Medulla oblongata (tissue), 1 donor: ENCODE measurements around the gene FKTN.
"Not testable (repeated sequence)": the region's sequence is repeated elsewhere in the genome, so short reads cannot be mapped to it uniquely, and the experiment has no call there.

ENCODE experiments used
- DNase-seq: peaks from one replicate; pipeline ENCODE4 v3.0.0-alpha.2; 2015; ENCODE audit errors: extremely low spot score

The FKTN gene

DNA sequence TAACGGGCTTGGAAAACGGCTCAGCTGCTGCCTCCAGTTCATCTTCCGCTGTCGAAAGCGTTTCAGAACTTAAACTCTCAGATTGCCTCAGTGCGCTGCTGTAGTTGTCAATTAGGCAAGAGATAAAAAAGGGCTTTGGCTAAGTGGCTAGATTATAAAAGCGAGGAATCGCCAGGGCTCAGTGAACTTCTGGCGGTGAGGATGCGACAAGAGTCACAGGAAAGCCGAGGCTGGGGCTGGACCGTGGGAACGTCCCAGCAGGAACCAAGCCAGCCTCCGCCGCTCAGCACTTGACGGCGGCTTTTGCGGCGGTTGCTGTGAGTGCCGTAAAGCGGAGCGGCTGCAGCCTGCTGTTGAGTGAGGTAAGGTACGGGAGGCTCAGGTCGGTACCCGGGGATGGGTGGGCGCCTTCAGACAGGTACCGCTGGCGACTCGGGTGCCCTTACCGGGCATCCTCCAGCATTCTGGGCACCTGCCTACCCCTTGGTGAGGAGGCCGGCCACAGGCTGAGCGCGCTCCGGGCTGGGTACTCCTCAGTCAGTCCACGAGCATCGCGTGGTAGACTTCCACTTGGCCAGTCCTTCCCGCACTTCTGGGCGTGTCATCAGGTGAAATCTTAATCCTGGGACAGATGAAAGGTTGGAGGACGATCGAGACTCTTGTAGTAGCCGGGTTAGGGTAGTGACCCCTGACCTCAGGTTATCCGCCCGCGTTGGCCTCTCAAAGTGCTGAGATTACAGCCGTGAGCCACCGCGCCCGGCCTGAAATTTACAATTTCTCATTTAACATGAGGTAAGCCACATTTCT, at the start of gene FKTN:
TSS of gene FKTN (plus strand) at position 328 of the 807 bp plus-strand sequence. CDS start 16,902 bp downstream, outside the sequence.
- DNase-seq, result peak; percentile 89

DNA sequence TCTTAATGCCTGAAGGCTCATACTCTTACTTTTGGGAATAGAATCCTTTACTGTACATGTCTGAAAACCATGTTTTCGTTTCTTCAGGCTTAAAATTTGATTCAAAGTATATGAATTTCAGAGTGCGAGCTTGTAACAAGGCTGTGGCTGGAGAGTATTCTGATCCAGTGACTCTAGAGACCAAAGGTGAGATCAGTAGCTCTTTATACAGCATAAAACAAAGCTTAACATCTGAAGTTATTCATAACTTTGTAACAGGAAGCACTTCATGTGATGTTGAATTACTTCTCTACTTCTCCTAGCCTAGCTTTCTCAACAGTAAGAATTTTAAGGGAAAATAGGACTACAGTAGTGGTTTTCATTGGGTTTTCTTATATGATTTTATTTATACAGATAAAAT, 49.4 kb upstream of the FKTN start:
- DNase-seq, result no peak

DNA sequence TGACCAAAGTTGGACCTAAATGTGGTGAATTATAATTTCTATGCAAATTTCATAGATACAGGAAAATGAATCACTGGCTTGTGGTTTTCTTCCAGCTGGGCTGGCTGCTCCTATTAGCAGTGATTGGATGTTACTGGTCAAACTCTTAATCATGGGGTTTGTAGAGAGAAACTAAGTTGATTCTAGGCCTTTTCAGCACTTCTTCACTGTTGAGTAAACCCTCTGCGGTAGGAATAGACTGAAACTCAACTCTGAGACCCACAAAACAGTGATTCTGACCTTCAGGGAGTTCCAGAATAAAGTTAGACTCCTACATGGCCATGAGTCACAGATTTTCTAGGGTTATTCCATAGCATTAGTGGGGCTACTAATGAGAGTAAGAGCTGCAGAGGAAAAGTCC, 47.9 kb upstream of the FKTN start:
- DNase-seq, result no peak

GRCh38 chr9:105511446-105511845, 46.5 kb upstream of the FKTN start:
- no peak for DNase-seq

DNA sequence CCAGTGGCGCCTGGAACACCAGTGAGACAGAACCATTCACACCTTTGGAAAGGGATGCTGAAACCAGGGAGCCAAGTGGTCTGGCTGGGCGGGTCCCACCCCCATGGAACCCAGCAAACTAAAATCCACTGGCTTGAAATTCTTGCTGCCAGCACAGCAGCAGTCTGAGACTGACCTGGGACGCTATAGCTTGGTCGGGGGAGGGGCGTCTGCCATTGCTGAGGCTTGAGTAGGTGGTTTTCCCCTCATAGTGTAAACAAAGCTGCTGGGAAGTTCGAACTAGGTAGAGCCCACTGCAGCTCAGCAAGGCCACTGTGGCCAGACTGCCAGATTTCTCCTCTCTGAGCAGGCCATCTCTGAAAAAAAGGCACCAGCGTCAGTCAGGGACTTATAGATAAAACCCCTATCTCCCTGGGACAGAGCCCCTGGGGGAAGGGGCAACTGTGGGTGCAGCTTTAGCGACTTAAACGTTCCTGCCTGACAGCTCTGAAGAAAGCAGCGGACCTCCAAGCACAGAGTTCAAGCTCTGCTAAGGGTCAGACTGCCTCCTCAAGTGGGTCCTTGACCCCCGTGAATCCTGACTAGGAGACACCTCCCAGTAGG, 42.0 kb upstream of the FKTN start:
- no peak for DNase-seq

GRCh38 chr9:105519710-105520369, 38.1 kb upstream of the FKTN start:
- DNase-seq, result not testable (repeated sequence)

DNA sequence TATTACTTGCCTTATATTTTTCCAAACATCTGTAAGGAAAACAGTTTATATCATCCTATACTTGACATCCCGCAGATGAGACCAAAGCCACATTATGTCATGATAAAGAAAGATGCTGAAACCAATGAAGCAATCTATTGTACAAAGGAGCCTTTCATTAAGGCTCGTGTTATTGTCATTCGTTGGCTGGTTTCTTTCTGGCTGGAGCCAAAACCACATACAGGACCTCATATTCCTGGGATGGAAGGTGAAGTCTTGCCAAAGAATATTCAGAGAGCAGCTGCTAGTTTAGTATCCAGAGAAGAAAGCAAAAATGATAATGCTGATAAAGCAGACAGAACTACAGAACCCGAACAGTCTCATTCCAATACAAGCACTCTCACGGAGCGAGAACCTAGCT, 36.9 kb upstream of the FKTN start:
- not testable (repeated sequence) for DNase-seq

- DNase-seq, result not testable (repeated sequence)
These were observed 35.1 kb upstream of the FKTN start for GRCh38 chr9:105522618-105523385.

DNA sequence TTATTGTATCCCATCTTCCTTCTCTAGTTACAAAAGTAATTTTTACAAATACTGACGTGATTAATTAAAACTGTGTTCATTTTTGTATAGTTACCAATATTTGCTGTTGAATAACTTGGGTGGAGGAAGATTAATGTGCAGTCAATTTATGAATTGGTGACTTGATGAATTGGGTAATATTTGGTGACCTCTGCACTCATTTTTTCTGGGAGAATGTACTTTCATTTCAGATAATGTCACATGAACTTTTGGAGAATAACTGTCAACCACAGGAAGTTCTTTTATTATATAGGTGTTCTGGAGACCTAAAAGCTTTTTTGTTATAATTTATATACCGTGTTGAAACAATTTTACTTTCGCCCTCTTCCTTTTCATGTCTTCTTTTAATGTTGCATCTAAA, 26.4 kb upstream of the FKTN start:
- DNase-seq, result no peak

DNA sequence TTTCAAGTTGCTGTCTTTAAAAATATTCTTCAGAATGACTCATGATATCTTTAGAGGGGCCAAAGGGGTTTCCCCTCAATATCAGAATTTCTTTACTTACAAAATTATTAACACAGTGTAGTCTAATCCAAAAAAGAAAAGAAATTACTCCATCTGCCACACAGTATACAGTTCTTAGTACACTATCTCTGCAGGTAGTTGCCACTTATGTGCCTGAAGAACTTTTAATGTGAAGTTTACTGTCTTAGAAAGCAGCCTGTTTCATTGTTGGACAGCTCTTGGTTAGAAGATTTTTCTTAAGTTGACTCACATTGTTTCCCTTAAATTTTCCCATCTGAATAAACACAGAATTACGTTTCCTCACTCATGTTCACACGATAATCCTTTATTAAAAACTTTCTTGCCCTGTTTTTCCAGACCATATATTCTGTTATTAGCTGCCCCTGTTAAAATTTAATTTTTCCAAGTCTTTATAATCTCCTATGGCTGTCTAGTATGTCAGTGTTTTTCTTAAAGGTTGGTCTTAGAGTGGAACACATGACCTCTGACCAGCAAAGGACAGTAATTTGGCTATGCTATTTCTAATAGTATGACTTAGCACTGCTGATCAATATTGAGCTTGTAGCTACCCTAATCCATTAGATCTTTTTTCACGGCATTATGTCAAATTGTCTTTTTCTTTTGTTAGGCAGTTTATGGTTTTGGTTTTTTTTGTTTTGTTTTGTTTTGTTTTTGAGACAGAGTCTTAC, 21.8 kb upstream of the FKTN start:
- no peak for DNase-seq

GRCh38 chr9:105539452-105539851, 18.5 kb upstream of the FKTN start:
- no peak for DNase-seq

DNA sequence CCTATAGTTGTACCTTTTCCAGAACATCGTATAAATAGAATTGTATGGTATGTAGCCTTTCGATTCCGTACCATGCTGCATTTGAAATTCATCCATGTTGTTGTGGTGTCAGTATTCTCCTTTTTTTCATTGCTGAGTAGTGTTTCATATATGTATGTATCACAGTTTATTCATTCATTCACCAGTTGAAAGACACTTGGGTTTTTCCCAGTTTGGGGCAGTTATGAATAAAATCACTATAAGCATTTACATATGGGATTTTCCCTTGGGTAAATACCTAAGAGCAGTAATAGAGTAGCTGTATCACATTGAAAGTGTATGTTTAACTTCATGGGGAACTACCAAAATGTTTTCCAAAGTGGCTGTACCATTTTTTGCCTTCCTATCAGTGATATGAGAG, 16.1 kb upstream of the FKTN start:
- DNase-seq, result no peak

- DNase-seq, result no peak
These were observed 3.9 kb upstream of the FKTN start for GRCh38 chr9:105554042-105554441.

- no peak for DNase-seq
These were observed 14.5 kb downstream of the FKTN start for GRCh38 chr9:105572455-105572854.

GRCh38 chr9:105579952-105580351, 22.0 kb downstream of the FKTN start:
- DNase-seq, result not testable (repeated sequence)

- not testable (repeated sequence) for DNase-seq
These were observed 23.6 kb downstream of the FKTN start for GRCh38 chr9:105581550-105581949.

GRCh38 chr9:105593145-105593544, 35.2 kb downstream of the FKTN start:
- DNase-seq, result no peak

DNA sequence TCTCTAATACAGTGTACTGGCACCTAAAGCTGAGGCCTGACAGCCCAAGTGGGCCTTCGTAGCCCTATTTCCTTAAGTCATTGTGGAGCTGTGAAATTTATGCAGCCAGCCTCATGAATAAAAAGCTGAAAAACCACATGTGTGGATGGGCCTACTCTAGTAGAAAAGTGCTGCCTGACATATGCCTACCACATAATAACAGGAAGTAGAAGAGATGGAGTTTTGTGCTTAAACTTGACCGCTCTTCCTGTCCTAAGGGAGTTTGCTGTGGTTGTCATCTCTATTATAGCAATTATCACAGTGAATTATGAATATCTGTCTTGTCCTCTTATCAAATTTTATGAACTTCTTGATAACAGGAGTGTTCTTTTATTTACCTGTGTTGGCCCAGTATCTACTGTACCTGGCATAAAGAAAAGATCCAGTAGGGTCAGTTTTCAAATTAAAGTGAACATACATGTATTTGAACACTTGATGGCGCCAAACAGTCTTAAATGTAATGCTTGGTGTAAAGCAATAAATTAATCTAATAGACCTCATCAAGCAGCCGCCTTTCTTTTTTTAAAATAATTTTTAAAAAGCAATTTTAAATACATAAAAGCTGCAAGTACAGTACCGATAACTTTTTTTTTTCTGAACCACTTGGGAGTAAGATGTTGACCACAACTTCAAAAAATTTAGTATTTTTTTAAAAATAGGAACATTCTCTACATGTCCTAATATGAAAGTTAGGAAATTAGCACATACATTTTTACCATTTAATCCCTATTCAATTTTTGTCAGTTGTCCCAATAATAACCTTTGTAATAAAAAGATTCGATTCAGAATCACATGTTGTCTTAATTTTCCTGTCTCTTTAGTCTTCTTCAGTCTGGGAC, 51.0 kb downstream of the FKTN start:
- peak; percentile 74 for DNase-seq

- peak; percentile 4 for DNase-seq
These were observed 63.1 kb downstream of the FKTN start for GRCh38 chr9:105621001-105621400.

DNA sequence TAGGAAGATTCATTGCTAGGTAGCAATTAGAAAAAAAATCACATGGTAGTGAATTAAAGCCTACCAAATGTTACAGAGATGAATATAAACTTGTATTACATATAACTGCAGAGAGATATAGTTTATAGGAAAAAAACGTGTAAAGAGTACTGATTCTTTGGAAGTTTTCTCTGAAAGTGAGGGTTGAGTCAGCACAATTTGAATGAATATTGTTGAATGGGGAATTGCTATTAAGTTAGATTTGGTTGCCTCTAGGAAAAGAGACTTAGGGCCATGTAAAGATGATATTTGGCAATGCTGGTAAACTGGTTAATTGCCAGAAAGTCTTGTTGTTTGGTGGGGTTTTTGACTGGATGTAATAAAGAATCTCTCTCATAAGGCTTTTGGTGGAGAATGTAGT, 67.2 kb downstream of the FKTN start:
- DNase-seq, result no peak
